Endothelial cell of umbilical vein (primary cell): Measurements from ENCODE around the gene TBX18. TPM values are rescaled to one million over a fixed set of nuclear protein-coding genes. Genes with fewer than 3 reads are reported as not detected.

Experiments used
- BruUV-seq: library from RNA; stranded (reverse); fragments of 400-500 nt; replicated peaks from 2 replicates; lab custom pipeline; 2021; lab: Mats Ljungman, UMichigan
- CTCF ChIA-PET: fragments of 300-600, 350-600 bp; sonication (Branson Sonifier 250); formaldehyde crosslinking; loops from one replicate; lab custom pipeline; 2021; ENCODE audit warnings: antibody characterized with exemption, inconsistent platforms; lab: Charles Lee
- POLR2A ChIA-PET: fragments of 300-600, 350-600 bp; sonication (Branson Sonifier 250); formaldehyde crosslinking; loops from one replicate; lab custom pipeline; 2021; ENCODE audit warnings: antibody characterized with exemption, inconsistent platforms; lab: Charles Lee
- DNase-seq: peaks from one replicate; pipeline ENCODE4 v3.0.0-alpha.2; 2011; ENCODE audit warnings: low read depth, low spot score
- FAIRE-seq: peaks from 2 replicates; lab custom pipeline; 2011; peaks lifted over from hg19 to GRCh38; lab: Jason Lieb, UNC
- H2AFZ ChIP-seq: 2 replicates; pipeline ENCODE4 v1.6.0; 2012; ENCODE audit warnings: low read depth, low read length, control low read depth, inconsistent platforms
- H3K27ac ChIP-seq: 2 replicates; pipeline ENCODE4 v1.5.1; 2011; ENCODE audit warnings: low read depth, mild to moderate bottlenecking, control low read depth, low read length, moderate library complexity; ENCODE audit not compliant: insufficient read depth
- H3K27me3 ChIP-seq, 2 experiments: 2 replicates each; pipeline versions ENCODE4 v1.6.0 to v1.6.1; 2011; ENCODE audit warnings: low read length in 2 of 2, mixed read lengths in 1 of 2; ENCODE audit not compliant: control insufficient read depth in 2 of 2, insufficient read depth in 2 of 2
- H3K36me3 ChIP-seq, 2 experiments: 2 replicates in 1 of 2; 3 replicates in 1 of 2; pipeline ENCODE4 v1.5.1; 2011; ENCODE audit warnings: low read length in 2 of 2, mild to moderate bottlenecking in 1 of 2, moderate library complexity in 1 of 2; ENCODE audit not compliant: control insufficient read depth in 2 of 2, insufficient read depth in 2 of 2; ENCODE audit errors: extremely low read depth in 1 of 2
- H3K4me1 ChIP-seq: 3 replicates; pipeline ENCODE4 v1.5.1; 2011; ENCODE audit warnings: mild to moderate bottlenecking, low read length; ENCODE audit not compliant: control insufficient read depth, insufficient read depth; ENCODE audit errors: extremely low read depth
- H3K4me2 ChIP-seq: 2 replicates; pipeline ENCODE4 v1.6.1; 2011; ENCODE audit warnings: low read length, control low read depth, mixed read lengths; ENCODE audit not compliant: insufficient read depth
- H3K4me3 ChIP-seq, 3 experiments: fragments of 200-600 bp in 1 of 3; sonication (generic), shearing (Covaris generic) in 1 of 3; replicated peaks in 1 of 3; 2 replicates each; pipeline ENCODE4 v1.5.1; 2011 to 2016; ENCODE audit warnings: control low read depth in 3 of 3, low read length in 3 of 3, mild to moderate bottlenecking in 2 of 3, inconsistent platforms in 1 of 3, low read depth in 1 of 3, moderate library complexity in 1 of 3; ENCODE audit not compliant: insufficient read depth in 1 of 3
- H3K79me2 ChIP-seq: 2 replicates; pipeline ENCODE4 v1.6.0; 2012; ENCODE audit warnings: low read length, inconsistent platforms; ENCODE audit not compliant: control insufficient read depth, insufficient read depth
- H3K9ac ChIP-seq: replicated peaks from 2 replicates; pipeline ENCODE3; 2011; ENCODE audit warnings: low read length, control low read depth; ENCODE audit not compliant: insufficient read depth; ENCODE audit errors: extremely low read depth
- H3K9me1 ChIP-seq: replicated peaks from 3 replicates; pipeline ENCODE4 v1.6.0; 2011; ENCODE audit warnings: mild to moderate bottlenecking, low read length; ENCODE audit not compliant: control insufficient read depth, insufficient read depth; ENCODE audit errors: extremely low read depth
- H3K9me3 ChIP-seq: replicated peaks from 2 replicates; pipeline ENCODE4 v1.5.1; 2012; ENCODE audit warnings: low read length, inconsistent platforms; ENCODE audit not compliant: control insufficient read depth, insufficient read depth
- H4K20me1 ChIP-seq: replicated peaks from 2 replicates; pipeline ENCODE3; 2011; ENCODE audit warnings: mild to moderate bottlenecking, low read length; ENCODE audit not compliant: control insufficient read depth, insufficient read depth; ENCODE audit errors: extremely low read depth
- CTCF ChIP-seq, 2 donors: IDR thresholded peaks; 1 replicate in 1 of 2; 2 replicates in 1 of 2; pipeline ENCODE4 v1.5.1; 2011; ENCODE audit warnings: low read length in 2 of 2, mild to moderate bottlenecking in 2 of 2, moderate library complexity in 2 of 2, control low read depth in 1 of 2, inconsistent platforms in 1 of 2, low read depth in 1 of 2; ENCODE audit not compliant: insufficient read depth in 1 of 2; ENCODE audit errors: extremely low read depth in 1 of 2
- EZH2 ChIP-seq: IDR thresholded peaks from 2 replicates; pipeline ENCODE4 v1.6.1; 2012; ENCODE audit warnings: borderline replicate concordance, low read depth, mild to moderate bottlenecking, moderate library complexity, low read length, inconsistent platforms; ENCODE audit not compliant: severe bottlenecking
- FOS ChIP-seq: IDR thresholded peaks from 2 replicates; pipeline ENCODE4 v1.6.1; 2011; ENCODE audit warnings: mild to moderate bottlenecking, low read length, moderate library complexity, borderline replicate concordance; ENCODE audit not compliant: insufficient read depth
- GATA2 ChIP-seq: IDR thresholded peaks from 2 replicates; pipeline ENCODE4 v1.7.0; 2011; ENCODE audit warnings: low read depth, mild to moderate bottlenecking, moderate library complexity, mixed read lengths, low read length; ENCODE audit not compliant: insufficient read length, insufficient read depth
- JUN ChIP-seq: IDR thresholded peaks from 2 replicates; pipeline ENCODE4 v1.6.1; 2011; ENCODE audit warnings: borderline replicate concordance, low read depth; ENCODE audit not compliant: insufficient read length, insufficient read depth
- MAX ChIP-seq: IDR thresholded peaks from 2 replicates; pipeline ENCODE4 v1.6.1; 2011; ENCODE audit not compliant: insufficient read depth, insufficient read length
- MYC ChIP-seq: IDR thresholded peaks from one replicate; pipeline ENCODE4 v1.6.1; 2011; ENCODE audit warnings: mild to moderate bottlenecking, low read depth, low read length
- POLR2A ChIP-seq: IDR thresholded peaks from 2 replicates; pipeline ENCODE4 v1.6.1; 2012; ENCODE audit warnings: low read depth, mild to moderate bottlenecking, control low read depth, low read length
- POLR2AphosphoS5 ChIP-seq: IDR thresholded peaks from 2 replicates; pipeline ENCODE4 v1.6.1; 2012; ENCODE audit warnings: low read depth, mild to moderate bottlenecking, control low read depth, low read length, moderate library complexity; ENCODE audit not compliant: insufficient read depth
- dilution Hi-C: fragments of 300-500 bp; cut with MboI; formaldehyde crosslinking; loops from one replicate; pipeline ENCODE4 v1.15.0; 2019; ENCODE audit warnings: low sequenced_read_pairs; ENCODE audit not compliant: extremely low pct_ligation_motif_present
- intact Hi-C: fragments of 100-400 bp; cut with micrococcal nuclease; formaldehyde crosslinking; loops from one replicate; pipeline ENCODE4 v1.10.0; 2022
- polyA plus RNA-seq, 4 experiments: library from polyadenylated mRNA; depleted of rRNA in 3 of 4; stranded (reverse) in 3 of 4; unstranded in 1 of 4; fragments of >200 nt; gene quantifications; 2 replicates each; pipeline versions ENCODE4 v1.2.1 to v1.2.3, GENCODE V29; 2011 to 2012; ENCODE audit warnings: missing spikeins in 1 of 4
- total RNA-seq: library from RNA; stranded (reverse); gene quantifications from 2 replicates; pipeline ENCODE4 v1.2.3, GENCODE V29; 2021

The TBX18 gene
- total and polyA plus RNA-seq, 2 donors (not counting 3 experiments of a cell fraction or from before 2014, with no cell fraction given): 28.4 to 60.5 TPM

GRCh38 chr6:84798257-84798656 lies 33.9 kb upstream of the TBX18 start:
- POLR2A ChIA-PET: no interaction called here

More at GRCh38 chr6:84798257-84798656, 33.9 kb upstream of the TBX18 start:
- H3K4me3 ChIP-seq: no peak overlapping the region
- H3K4me1 ChIP-seq: peaks cover 22% of the 10 kb centered on the region
- no peaks in the 10 kb centered on the region for H3K27me3 ChIP-seq
- H3K27ac ChIP-seq: no peak overlapping the region
- H3K9me3 ChIP-seq: no peaks in the 10 kb centered on the region
- FAIRE-seq (peak; percentile 90), DNase-seq (peak; percentile 94)
- no peaks in the 10 kb centered on the region for H3K9me1 ChIP-seq
- no peaks in the 10 kb centered on the region for H3K79me2 ChIP-seq
- dilution Hi-C loops: no loop called here
- H3K9ac ChIP-seq: no peak overlapping the region
- CTCF ChIA-PET: interaction anchor here (1.0 to 3.1 kb wide), 7 partner anchors 17 to 376 kb away, joined by 4 to 25 read pairs (median 7); no protein-coding TSS in a partner anchor
- H2AFZ ChIP-seq: no peak overlapping the region
- BruUV-seq: no TSS peak
- peak overlapping the region; percentile 23 for H3K4me2 ChIP-seq
- no peaks in the 10 kb centered on the region for H3K36me3 ChIP-seq
- intact Hi-C loops: loop anchor here (1.0 to 2.0 kb wide), 3 partner anchors 24 to 181 kb away; no protein-coding TSS in a partner anchor
- TF ChIP-seq GATA2 (peak; percentile 72), FOS (peak; percentile 65), POLR2AphosphoS5 (peak; percentile 76), MAX (no peak), CTCF (IDR thresholded peaks at IDR 0.05; ENCODE audit: extremely low read depth in 1 of 2, insufficient read depth in 1 of 2, low read depth in 1 of 2, low read length in 2 of 2) (no peak), MYC (no peak), JUN (peak; percentile 52), POLR2A (no peak), EZH2 (no peak)
- H4K20me1 ChIP-seq: no peaks in the 10 kb centered on the region
